ENCODE measurements around the gene TCTN1. TPM values are rescaled to one million over a fixed set of nuclear protein-coding genes. Genes with fewer than 3 reads are reported as not detected.
A peak's percentile ranks its signal among the peaks of the same experiment; 100 is the strongest.

TCTN1 gene
- total RNA-seq, 1 donor from 2014 or later, result 20.7 TPM

DNA sequence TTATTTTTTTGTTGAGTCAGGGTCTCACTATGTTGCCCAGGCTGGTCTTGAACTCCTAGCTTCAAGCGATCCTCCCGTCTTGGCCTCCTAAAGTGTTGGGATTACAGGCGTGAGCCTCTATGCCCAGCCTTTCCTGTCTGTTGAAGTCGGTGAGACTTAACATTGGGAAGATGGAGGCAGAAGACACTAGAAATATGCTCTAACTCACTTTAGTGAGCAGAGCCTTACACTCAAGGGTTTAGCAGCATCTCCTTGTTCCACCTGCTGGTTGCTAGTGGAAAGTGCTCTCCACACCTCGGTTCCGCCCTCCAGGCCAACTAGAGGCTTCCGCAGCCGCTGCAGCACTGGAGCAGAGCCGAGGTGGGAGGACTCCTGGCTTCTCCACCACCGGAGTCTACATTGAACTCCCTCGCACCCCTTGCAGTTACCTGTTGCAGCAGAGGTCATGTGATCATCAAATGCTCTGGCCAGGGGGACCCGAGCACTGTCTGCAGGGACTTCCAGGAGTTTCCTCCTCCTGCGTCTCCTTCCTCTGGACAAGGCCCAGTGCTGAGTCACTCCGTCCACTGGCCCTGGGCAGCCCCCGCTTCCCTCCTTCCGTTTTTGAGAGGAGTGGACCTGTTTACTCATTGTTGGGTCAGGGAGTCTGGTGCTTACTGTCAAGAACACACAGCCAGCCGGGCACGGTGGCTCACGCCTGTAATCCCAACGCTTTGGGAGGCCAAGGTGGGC, 84.4 kb downstream of the TCTN1 start:
- peak; percentile 92 for DNase-seq (ENCODE audit: low spot score)
- intact Hi-C loops (cut with DNase I), result loop anchor here (2.0 to 5.0 kb wide), 3 partner anchors 44 to 186 kb away; partner anchors contain the start of gene PPP1CC

Other genes starting within 250 kb of the TCTN1 start
- gene ANAPC7, start 210.4 kb upstream of the TCTN1 start, total RNA-seq, result 35.3 TPM
- gene ARPC3, start 163.8 kb upstream of the TCTN1 start, total RNA-seq, result 102 TPM
- gene GPN3, start 145.9 kb upstream of the TCTN1 start, total RNA-seq, result 27.1 TPM
- gene FAM216A, start 145.3 kb upstream of the TCTN1 start, total RNA-seq, result 4.7 TPM
- gene VPS29, start 112.0 kb upstream of the TCTN1 start, total RNA-seq, result 76.3 TPM
- gene RAD9B, start 111.8 kb upstream of the TCTN1 start, total RNA-seq, result 0.65 TPM
- 55.0 TPM for gene PPTC7, start 30.8 kb upstream of the TCTN1 start, total RNA-seq
- gene HVCN1, start 75.0 kb downstream of the TCTN1 start, total RNA-seq, result 3.5 TPM
- 102 TPM for gene PPP1CC, start 128.8 kb downstream of the TCTN1 start, total RNA-seq
- gene CCDC63, start 232.9 kb downstream of the TCTN1 start, total RNA-seq, result not detected

All from cardiac septum (tissue), 1 donor.